Activated CD4-positive, alpha-beta T cell treated with anti-CD3 and anti-CD28 coated beads, Interleukin-2, amount 50 U/mL, for 16 hours (primary cell): Measurements from ENCODE around the gene TTC34.
"Not testable (repeated sequence)": the region's sequence is repeated elsewhere in the genome, so short reads cannot be mapped to it uniquely, and the experiment has no call there.

Experiments
- DNase-seq: peaks from one replicate; pipeline ENCODE4 v3.0.0-alpha.2; 2020

The TTC34 gene

DNA sequence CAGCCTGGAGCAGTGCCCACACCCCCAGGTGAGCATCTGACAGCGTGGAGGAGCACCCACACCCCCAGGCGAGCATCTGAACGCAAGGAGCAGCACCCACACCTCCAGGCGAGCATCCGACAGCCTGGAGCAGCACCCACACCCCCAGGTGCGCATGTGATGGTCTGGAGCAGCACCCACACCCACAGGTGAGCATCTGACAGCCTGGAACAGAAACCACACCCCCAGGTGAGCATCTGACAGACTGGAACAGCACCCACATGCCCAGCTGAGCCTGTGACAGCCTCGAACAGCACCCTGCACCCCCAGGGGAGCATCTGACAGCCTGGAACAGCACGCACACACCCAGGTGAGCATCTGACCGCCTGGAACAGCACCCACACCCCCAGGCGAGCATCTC is 46.9 kb downstream of the TTC34 start:
- DNase-seq = not testable (repeated sequence)

DNA sequence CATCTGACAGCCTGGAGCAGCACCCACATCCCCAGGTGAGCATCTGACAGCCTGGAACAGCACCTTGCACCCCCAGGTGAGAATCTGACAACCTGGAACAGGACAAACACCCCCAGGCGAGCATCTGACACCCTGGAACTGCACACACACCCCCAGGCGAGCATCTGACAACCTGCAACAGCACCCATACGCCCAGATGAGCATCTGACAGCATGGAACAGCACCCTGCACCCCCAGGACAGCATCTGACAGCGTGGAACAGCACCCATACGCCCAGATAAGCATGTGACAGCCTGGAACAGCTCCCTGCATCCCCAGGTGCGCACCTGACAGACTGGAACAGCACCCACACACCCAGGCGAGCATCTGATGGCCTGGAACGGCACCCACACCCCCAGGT is 49.0 kb downstream of the TTC34 start:
- not testable (repeated sequence) for DNase-seq

DNA sequence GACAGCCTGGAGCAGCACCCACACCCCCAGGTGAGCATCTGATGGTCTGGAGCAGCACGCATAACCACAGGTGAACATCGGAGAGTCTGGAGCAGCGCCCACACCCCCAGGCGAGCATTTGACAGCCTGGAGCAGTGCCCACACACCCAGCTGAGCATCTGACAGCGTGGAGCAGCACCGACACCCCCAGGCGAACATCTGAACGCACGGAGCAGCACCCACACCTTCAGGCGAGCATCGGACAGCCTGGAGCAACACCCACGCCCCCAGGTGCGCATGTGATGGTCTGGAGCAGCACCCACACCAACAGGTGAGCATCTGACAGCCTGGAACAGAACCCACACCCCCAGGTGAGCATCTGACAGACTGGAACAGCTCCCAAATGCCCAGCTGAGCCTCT is 49.6 kb downstream of the TTC34 start:
- not testable (repeated sequence) for DNase-seq

DNA sequence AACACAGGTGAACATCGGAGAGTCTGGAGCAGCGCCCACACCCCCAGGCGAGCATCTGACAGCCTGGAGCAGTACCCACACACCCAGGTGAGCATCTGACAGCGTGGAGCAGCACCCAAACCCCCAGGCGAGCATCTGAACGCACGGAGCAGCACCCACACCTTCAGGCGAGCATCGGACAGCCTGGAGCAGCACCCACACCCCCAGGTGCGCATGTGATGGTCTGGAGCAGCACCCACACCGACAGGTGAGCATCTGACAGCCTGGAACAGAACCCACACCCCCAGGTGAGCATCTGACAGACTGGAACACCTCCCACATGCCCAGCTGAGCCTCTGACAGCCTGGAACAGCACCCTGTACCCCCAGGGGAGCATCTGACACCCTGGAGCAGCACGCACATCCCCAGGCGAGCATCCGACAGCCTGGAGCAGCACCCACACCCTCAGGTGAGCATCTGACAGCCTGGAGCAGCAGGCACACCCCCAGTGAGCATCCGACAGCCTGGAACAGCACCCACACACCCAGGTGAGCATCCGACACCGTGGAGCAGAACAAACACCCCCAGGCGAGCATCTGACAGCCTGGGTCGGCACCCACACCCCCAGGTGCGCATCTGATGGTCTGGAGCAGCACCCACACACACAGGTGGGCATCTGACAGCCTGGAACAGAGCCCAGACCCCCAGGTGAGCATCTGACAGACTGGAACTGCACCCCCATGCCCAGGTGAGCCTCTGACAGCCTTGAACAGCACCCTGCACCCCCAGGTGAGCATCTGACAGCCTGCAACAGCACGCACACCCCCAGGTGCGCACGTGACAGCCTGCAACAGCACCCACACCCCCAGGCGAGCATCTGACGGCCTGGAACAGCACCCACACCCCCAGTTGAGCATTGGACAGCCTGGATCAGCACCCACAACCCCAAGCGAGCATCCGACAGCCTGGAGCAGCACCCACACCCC is 50.4 kb downstream of the TTC34 start:
- DNase-seq = not testable (repeated sequence)

DNA sequence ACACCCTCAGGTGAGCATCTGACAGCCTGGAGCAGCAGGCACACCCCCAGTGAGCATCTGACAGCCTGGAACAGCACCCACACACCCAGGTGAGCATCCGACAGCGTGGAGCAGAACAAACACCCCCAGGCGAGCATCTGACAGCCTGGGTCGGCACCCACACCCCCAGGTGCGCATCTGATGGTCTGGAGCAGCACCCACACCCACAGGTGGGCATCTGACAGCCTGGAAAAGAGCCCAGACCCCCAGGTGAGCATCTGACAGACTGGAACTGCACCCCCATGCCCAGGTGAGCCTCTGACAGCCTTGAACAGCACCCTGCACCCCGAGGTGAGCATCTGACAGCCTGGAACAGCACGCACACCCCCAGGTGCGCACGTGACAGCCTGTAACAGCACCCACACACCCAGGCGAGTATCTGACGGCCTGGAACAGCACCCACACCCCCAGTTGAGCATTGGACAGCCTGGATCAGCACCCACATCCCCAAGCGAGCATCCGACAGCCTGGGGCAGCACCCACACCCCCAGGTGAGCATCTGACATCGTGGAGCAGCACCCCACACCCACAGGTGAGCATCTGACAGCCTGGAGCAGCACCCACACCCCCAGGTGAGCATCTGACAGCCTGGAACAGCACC is 51.3 kb downstream of the TTC34 start:
- DNase-seq = not testable (repeated sequence)

DNA sequence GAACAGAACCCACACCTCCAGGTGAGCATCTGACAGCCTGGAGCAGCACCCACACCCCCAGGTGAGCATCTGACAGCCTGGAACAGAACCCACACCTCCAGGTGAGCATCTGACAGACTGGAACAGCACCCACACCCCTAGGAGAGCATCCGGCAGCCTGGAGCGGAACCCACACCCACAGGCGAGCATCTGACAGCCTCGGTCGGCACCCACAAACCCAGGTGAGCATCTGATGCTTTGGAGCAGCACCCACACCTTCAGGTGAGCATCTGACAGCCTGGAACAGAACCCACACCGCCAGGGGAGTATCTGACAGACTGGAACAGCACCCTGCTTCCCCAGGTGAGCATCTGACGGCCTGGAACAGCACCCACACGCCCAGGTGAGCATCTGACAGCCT is 52.9 kb downstream of the TTC34 start:
- not testable (repeated sequence) for DNase-seq

DNA sequence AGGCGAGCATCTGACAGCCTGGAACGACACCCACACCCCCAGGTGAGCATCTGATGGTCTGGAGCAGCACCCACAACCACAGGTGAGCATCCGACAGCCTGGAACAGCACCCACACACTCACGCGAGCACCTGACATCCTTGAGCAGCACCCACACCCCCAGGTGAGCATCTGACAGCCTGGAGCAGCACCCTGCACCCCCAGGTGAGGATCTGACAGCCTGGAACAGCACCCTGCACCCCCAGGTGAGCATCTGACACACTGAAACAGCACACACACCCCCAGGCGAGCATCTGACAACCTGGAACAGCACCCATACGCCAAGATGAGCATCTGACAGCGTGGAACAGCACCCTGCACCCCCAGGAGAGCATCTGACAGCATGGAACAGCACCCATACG is 106.7 kb downstream of the TTC34 start:
- not testable (repeated sequence) for DNase-seq

DNA sequence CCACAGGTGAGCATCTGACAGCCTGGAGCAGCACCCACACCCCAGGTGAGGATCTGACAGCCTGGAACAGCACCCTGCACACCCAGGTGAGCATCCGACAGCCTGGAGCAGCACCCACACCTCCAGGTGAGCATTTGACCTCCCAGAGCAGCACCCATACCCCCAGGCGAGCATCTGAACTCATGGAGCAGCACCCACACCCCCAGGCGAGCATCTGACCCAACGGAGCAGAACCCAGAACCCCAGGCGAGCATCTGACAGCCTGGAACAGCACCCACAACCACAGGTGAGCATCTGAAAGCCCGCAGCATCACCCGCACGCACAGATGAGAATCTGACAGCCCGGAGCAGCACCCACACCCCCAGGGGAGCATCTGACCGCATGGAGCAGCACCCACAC is 111.3 kb downstream of the TTC34 start:
- DNase-seq = not testable (repeated sequence)

DNA sequence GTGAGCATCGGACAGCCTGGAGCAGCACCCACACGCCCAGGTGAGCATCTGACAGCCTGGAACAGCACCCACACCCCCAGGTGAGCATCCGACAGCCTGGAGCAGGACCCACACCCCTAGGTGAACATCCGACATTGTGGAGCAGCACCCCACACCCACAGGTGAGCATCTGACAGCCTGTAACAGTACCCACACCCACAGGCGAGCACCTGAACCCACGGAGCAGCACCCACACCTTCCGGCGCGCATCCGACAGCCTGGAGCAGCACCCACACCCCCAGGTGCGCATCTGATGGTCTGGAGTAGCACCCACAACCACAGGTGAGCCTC is 113.2 kb downstream of the TTC34 start:
- not testable (repeated sequence) for DNase-seq

DNA sequence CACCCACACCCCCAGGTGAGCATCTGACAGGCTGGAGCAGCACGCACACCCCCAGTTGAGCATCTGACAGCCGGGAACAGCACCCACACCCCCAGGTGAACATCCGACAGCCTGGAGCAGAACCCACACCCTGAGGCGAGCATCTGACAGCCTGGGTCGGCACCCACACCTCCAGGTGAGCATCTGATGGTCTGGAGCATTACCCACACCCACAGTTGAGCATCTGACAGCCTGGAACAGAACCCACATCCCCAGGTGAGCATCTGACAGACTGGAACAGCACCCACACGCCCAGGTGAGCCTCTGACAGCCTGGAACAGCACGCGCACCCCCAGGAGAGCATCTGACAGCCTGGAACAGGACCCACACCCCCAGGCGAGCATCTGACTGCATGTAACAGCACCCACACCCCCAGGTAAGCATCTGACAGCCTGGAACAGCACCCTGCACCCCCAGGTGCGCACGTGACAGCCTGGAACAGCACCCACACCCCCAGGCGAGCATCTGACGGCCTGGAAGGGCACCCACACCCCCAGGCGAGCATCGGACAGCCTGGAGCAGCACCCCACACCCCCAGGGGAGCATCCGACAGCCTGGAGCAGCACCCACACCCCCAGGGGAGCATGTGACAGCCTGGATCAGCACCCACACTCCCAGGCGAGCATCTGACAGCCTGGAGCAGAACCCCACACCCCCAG is 113.7 kb downstream of the TTC34 start:
- DNase-seq = not testable (repeated sequence)

DNA sequence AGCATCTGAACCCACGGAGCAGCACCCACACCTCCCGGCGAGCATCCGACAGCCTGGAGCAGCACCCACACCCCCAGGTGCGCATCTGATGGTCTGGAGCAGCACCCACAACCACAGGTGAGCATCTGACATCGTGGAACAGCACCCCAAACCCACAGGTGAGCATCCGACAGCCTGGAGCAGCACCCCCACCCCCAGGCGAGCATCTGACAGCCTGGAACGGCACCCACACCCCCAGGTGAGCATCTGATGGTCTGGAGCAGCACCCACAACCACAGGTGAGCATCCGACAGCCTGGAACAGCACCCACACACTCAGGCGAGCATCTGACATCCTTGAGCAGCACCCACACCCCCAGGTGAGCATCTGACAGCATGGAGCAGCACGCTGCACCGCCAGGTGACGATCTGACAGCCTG is 114.3 kb downstream of the TTC34 start:
- not testable (repeated sequence) for DNase-seq

DNA sequence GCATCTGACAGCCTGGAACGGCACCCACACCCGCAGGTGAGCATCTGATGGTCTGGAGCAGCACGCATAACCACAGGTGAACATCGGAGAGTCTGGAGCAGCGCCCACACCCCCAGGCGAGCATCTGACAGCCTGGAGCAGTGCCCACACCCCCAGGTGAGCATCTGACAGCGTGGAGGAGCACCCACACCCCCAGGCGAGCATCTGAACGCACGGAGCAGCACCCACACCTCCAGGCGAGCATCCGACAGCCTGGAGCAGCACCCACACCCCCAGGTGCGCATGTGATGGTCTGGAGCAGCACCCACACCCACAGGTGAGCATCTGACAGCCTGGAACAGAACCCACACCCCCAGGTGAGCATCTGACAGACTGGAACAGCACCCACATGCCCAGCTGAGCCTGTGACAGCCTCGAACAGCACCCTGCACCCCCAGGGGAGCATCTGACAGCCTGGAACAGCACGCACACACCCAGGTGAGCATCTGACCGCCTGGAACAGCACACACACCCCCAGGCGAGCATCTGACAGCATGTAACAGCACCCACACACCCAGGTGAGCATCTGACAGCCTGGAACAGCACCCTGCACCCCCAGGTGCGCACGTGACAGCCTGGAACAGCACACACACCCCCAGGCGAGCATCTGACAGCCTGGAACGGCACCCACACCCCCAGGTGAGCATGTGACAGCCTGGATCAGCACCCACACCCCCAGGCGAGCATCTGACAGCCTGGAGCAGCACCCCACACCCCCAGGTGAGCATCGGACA is 115.2 kb downstream of the TTC34 start:
- DNase-seq = not testable (repeated sequence)

DNA sequence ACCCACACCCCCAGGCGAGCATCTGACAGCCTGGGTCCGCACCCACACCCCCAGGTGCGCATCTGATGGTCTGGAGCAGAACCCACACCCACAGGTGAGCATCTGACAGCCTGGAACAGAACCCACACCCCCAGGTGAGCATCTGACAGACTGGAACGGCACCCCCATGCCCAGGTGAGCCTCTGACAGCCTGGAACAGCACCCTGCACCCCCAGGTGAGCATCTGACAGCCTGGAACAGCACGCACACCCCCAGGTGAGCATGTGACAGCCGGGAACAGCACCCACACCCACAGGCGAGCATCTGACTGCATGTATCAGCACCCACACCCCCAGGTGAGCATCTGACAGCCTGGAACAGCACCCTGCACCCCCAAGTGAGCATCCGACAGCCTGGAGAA is 115.8 kb downstream of the TTC34 start:
- DNase-seq = not testable (repeated sequence)

DNA sequence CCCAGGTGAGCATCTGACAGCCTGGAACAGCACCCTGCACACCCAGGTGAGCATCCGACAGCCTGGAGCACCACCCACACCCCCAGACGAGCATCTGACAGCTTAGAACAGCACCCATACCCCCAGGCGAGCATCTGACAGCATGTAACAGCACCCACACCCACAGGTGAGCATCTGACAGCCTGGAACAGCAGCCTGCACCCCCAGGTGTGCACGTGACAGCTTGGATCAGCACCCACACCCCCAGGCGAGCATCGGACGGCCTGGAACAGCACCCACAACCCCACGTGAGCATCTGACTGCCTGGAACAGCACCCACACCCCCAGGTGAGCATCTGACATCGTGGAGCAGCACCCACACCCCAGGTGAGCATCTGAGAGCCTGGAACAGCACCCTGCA is 116.6 kb downstream of the TTC34 start:
- not testable (repeated sequence) for DNase-seq

DNA sequence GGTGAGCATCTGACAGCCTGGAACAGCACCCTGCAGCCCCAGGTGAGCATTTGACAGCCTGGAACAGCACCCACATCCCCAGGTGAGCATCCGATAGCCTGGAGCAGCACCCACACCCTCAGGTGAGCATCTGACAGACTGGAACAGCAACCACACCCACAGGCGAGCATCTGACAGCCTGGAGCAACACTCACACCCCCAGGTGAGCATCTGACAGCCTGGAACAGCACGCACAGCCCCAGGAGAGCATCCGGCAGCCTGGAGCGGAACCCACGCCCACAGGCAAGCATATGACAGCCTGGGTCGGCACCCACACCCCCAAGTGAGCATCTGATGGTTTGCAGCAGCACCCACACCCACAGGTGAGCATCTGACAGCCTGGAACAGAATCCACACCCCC is 117.5 kb downstream of the TTC34 start:
- not testable (repeated sequence) for DNase-seq

DNA sequence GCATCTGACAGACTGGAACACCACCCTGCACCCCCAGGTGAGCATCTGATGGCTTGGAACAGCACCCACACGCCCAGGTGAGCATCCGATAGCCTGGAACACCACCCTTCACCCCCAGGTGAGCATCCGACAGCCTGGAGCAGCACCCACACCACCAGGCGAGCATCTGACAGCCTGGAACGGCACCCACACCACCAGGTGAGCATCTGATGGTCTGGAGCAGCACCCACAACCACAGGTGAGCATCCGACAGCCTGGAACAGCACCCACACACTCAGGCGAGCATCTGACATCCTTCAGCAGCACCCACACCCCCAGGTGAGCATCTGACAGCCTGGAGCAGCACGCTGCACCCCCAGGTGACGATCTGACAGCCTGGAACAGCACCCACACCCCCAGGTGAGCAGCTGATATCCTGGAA is 118.2 kb downstream of the TTC34 start:
- not testable (repeated sequence) for DNase-seq

DNA sequence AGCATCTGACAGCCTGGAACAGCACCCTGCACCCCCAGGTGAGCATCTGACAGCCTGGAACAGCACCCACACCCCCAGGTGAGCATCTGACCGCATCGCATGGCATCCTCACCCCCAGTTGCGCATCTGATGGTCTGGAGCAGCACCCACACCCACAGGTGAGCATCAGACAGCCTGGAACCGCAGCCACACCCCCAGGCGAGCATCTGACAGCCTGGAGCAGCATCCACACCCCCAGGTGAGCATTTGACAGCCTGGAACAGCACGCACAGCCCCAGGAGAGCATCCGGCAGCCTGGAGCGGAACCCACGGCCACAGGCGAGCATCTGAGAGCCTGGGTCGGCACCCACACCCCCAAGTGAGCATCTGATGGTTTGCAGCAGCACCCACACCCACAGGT is 118.6 kb downstream of the TTC34 start:
- not testable (repeated sequence) for DNase-seq

DNA sequence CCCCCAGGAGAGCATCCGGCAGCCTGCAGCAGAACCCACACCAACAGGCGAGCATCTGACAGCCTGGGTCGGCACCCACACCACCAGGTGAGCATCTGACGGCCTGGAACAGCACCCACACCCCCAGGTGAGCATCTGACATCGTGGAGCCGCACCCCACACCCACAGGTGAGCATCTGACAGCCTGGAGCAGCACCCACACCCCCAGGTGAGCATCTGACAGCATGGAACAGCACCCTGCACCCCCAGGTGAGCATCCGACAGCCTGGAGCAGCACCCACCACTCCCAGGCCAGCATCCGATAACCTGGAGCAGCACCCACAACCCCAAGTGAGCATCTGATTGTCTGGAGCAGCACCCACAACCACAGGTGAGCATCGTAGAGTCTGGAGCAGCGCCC is 124.8 kb downstream of the TTC34 start:
- DNase-seq = not testable (repeated sequence)

DNA sequence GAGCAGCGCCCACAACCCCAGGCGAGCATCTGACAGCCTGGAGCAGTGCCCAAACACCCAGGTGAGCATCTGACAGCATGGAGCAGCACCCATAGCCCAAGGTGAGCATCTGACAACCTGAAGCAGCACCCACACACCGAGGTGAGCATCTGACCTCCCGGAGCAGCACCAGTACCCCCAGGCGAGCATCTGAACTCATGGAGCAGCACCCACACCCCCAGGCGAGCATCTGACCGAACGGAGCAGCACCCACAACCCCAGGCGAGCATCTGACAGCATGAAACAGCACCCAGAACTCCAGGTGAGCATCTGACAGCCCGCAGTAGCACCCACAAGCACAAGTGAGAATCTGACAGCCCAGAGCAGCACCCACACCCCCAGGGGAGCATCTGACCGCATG is 129.8 kb downstream of the TTC34 start:
- not testable (repeated sequence) for DNase-seq

DNA sequence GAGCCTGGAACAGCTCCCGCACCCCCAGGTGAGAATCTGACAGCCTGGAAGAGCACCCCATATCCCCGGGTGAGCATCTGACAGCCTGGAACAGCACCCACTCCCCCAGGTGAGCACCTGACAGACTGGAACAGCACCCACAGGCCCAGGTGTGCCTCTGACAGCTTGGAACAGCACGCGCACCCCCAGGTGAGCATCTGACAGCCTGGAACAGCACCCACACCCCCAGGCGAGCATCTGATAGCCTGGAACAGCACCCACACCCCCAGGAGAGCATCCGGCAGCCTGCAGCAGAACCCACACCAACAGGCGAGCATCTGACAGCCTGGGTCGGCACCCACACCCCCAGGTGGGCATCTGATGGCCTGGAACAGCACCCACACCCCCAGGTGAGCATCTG is 141.7 kb downstream of the TTC34 start:
- DNase-seq = not testable (repeated sequence)

DNA sequence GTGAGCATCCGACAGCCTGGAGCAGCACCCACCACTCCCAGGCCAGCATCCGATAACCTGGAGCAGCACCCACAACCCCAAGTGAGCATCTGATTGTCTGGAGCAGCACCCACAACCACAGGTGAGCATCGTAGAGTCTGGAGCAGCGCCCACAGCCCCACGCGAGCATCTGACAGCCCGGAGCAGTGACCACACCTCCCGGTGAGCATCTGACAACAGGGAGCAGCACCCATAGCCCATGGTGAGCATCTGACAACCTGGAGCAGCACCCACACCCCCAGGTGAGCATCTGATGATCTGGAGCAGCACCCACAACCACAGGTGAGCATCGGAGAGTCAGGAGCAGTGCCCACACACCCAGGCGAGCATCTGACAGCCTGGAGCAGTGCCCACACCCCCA is 143.6 kb downstream of the TTC34 start:
- not testable (repeated sequence) for DNase-seq

DNA sequence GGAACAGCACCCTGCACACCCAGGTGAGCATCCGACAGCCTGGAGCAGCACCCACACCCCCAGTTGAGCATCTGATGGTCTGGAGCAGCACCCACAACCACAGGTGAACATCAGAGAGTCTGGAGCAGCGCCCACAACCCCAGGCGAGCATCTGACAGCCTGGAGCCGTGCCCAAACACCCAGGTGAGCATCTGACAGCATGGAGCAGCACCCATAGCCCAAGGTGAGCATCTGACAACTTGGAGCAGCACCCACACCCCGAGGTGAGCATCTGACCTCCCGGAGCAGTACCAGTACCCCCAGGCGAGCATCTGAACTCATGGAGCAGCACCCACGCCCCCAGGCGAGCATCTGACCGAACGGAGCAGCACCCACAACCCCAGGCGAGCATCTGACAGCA is 144.4 kb downstream of the TTC34 start:
- not testable (repeated sequence) for DNase-seq
